OCI-LY1 (cell line): ENCODE results near the gene ADPRM.

Source experiments
- CTCF ChIP-seq: fragments of 200-600 bp; sonication (generic), shearing (Covaris generic); IDR thresholded peaks from 2 replicates; pipeline ENCODE4 v1.5.1; 2017; ENCODE audit warnings: mild to moderate bottlenecking, antibody characterized with exemption, low read length, moderate library complexity, mixed read lengths
- EZH2 ChIP-seq: fragments of 200-600 bp; sonication (generic), shearing (Covaris generic); IDR thresholded peaks from 2 replicates; pipeline ENCODE4 v1.8.0; 2017; ENCODE audit warnings: borderline replicate concordance, mixed run types, mild to moderate bottlenecking, antibody characterized with exemption, low read length, moderate library complexity, mixed read lengths

GRCh38 chr17:10751563-10751962, 54.2 kb downstream of the ADPRM start:
- TF ChIP-seq CTCF (no peak), EZH2 (no peak)
